H1 (cell line): Measurements from ENCODE around the gene CTSL. TPM values are rescaled to one million over a fixed set of nuclear protein-coding genes. Genes with fewer than 3 reads are reported as not detected.

Experiments
- CTCF ChIA-PET: fragments of 300-600 bp; sonication (Branson Sonifier 250); formaldehyde crosslinking; loops from one replicate; lab custom pipeline; 2021; ENCODE audit not compliant: partially characterized antibody; lab: Charles Lee
- POLR2A ChIA-PET: fragments of 300-600 bp; sonication (Branson Sonifier 250); formaldehyde crosslinking; loops from one replicate; lab custom pipeline; 2021; ENCODE audit warnings: inconsistent platforms; ENCODE audit not compliant: partially characterized antibody; lab: Charles Lee
- DNase-seq, 2 experiments: peaks; one replicate each; pipeline versions ENCODE4 v3.0.0 to v3.0.0-alpha.2; 2010 to 2022; ENCODE audit warnings: low spot score in 2 of 2, low read depth in 1 of 2, mixed read lengths in 1 of 2
- FAIRE-seq: peaks from 2 replicates; lab custom pipeline; 2011; peaks lifted over from hg19 to GRCh38; lab: Jason Lieb, UNC
- H2AFZ ChIP-seq: 2 replicates; pipeline ENCODE4 v1.8.1; 2012; ENCODE audit warnings: low read length, inconsistent platforms
- H2AK5ac ChIP-seq: 2 replicates; pipeline ENCODE4 v1.6.1; 2013; ENCODE audit warnings: low read depth, low read length
- H2BK120ac ChIP-seq: replicated peaks from 2 replicates; pipeline ENCODE3; 2013; ENCODE audit warnings: low read depth, low read length, inconsistent platforms
- H2BK12ac ChIP-seq: 2 replicates; pipeline ENCODE4 v1.6.1; 2013; ENCODE audit warnings: low read depth, low read length
- H2BK15ac ChIP-seq: 2 replicates; pipeline ENCODE4 v1.6.1; 2013; ENCODE audit warnings: low read length
- H2BK20ac ChIP-seq: 2 replicates; pipeline ENCODE4 v1.6.1; 2013; ENCODE audit warnings: low read length
- H2BK5ac ChIP-seq: 2 replicates; pipeline ENCODE4 v1.6.1; 2013; ENCODE audit warnings: low read depth, low read length
- H3K14ac ChIP-seq: 2 replicates; pipeline ENCODE4 v1.6.1; 2013; ENCODE audit warnings: inconsistent platforms; ENCODE audit not compliant: insufficient read length
- H3K18ac ChIP-seq: 2 replicates; pipeline ENCODE4 v1.6.1; 2013; ENCODE audit warnings: low read length; ENCODE audit errors: extremely low read depth
- H3K23ac ChIP-seq: 2 replicates; pipeline ENCODE4 v1.6.1; 2013; ENCODE audit warnings: inconsistent platforms; ENCODE audit not compliant: insufficient read length
- H3K23me2 ChIP-seq: 2 replicates; pipeline ENCODE4 v1.6.1; 2013; ENCODE audit warnings: low read depth, low read length
- H3K27ac ChIP-seq: 2 replicates; pipeline ENCODE4 v1.6.1; 2011; ENCODE audit warnings: low read depth, low read length, inconsistent platforms
- H3K27me3 ChIP-seq, 4 experiments: replicated peaks in 1 of 4; 1 replicate in 1 of 4; 2 replicates in 3 of 4; pipeline versions ENCODE4 v1.6.1 to v1.8.1; 2011 to 2013; ENCODE audit warnings: low read length in 3 of 4, mild to moderate bottlenecking in 3 of 4, inconsistent platforms in 2 of 4, mixed read lengths in 2 of 4, moderate library complexity in 1 of 4; ENCODE audit not compliant: control insufficient read depth in 3 of 4, insufficient read depth in 3 of 4; ENCODE audit errors: extremely low read depth in 1 of 4
- H3K36me3 ChIP-seq, 4 experiments: 2 replicates each; pipeline versions ENCODE4 v1.6.1 to v1.8.1; 2011 to 2013; ENCODE audit warnings: mild to moderate bottlenecking in 4 of 4, low read length in 3 of 4, moderate library complexity in 2 of 4, control low read depth in 1 of 4, inconsistent platforms in 1 of 4; ENCODE audit not compliant: insufficient read depth in 4 of 4, control insufficient read depth in 2 of 4
- H3K4ac ChIP-seq: replicated peaks from 2 replicates; pipeline ENCODE3; 2013; ENCODE audit warnings: low read length, low read depth, mixed read lengths, inconsistent platforms; ENCODE audit not compliant: insufficient read length
- H3K4me1 ChIP-seq, 4 experiments: replicated peaks in 1 of 4; 1 replicate in 1 of 4; 2 replicates in 3 of 4; pipeline versions ENCODE4 v1.6.1 to v1.8.1; 2011 to 2013; ENCODE audit warnings: low read length in 3 of 4, inconsistent platforms in 2 of 4, mixed read lengths in 1 of 4; ENCODE audit not compliant: insufficient read depth in 4 of 4, control insufficient read depth in 3 of 4
- H3K4me2 ChIP-seq, 2 experiments: 2 replicates each; pipeline versions ENCODE4 v1.6.1 to v1.8.1; 2011 to 2013; ENCODE audit warnings: low read depth in 2 of 2, low read length in 2 of 2, control low read depth in 1 of 2, inconsistent platforms in 1 of 2, mild to moderate bottlenecking in 1 of 2; ENCODE audit not compliant: insufficient read depth in 1 of 2
- H3K4me3 ChIP-seq, 4 experiments: fragments of 200-600, 300-600 bp in 1 of 4; sonication (generic), shearing (Covaris generic), sonication (Bioruptor Twin) in 1 of 4; 2 replicates each; pipeline versions ENCODE4 v1.5.1 to v1.8.1; 2011 to 2016; ENCODE audit warnings: low read length in 4 of 4, low read depth in 3 of 4, control low read depth in 2 of 4, inconsistent platforms in 2 of 4, mild to moderate bottlenecking in 2 of 4, mixed read lengths in 1 of 4, moderate library complexity in 1 of 4; ENCODE audit not compliant: insufficient read depth in 2 of 4; ENCODE audit errors: extremely low read depth in 1 of 4
- H3K56ac ChIP-seq: replicated peaks from 2 replicates; pipeline ENCODE3; 2013; ENCODE audit warnings: low read depth, mild to moderate bottlenecking, mixed read lengths, low read length, inconsistent platforms; ENCODE audit not compliant: insufficient read length
- H3K79me1 ChIP-seq: 2 replicates; pipeline ENCODE4 v1.6.1; 2013; ENCODE audit warnings: low read depth, low read length, control low read depth
- H3K79me2 ChIP-seq, 2 experiments: 2 replicates each; pipeline versions ENCODE4 v1.6.1 to v1.8.1; 2012 to 2013; ENCODE audit warnings: low read length in 2 of 2, mild to moderate bottlenecking in 2 of 2, inconsistent platforms in 1 of 2; ENCODE audit not compliant: insufficient read depth in 2 of 2, control insufficient read depth in 1 of 2
- H3K9ac ChIP-seq, 4 experiments: replicated peaks in 1 of 4; 1 replicate in 1 of 4; 2 replicates in 3 of 4; pipeline versions ENCODE4 v1.6.1 to v1.8.1; 2011 to 2013; ENCODE audit warnings: low read depth in 3 of 4, low read length in 3 of 4, control low read depth in 2 of 4, mild to moderate bottlenecking in 2 of 4, moderate library complexity in 2 of 4, inconsistent platforms in 1 of 4; ENCODE audit errors: extremely low read depth in 1 of 4
- H3K9me3 ChIP-seq, 2 experiments: 2 replicates each; pipeline versions ENCODE4 v1.6.1 to v1.8.1; 2012 to 2013; ENCODE audit warnings: mild to moderate bottlenecking in 2 of 2, moderate library complexity in 2 of 2, control low read depth in 1 of 2, inconsistent platforms in 1 of 2, low read depth in 1 of 2, low read length in 1 of 2, mixed read lengths in 1 of 2; ENCODE audit not compliant: insufficient read depth in 2 of 2
- H4K20me1 ChIP-seq, 2 experiments: replicated peaks in 1 of 2; 2 replicates each; pipeline versions ENCODE3 to v1.8.1; 2011 to 2013; ENCODE audit warnings: inconsistent platforms in 2 of 2, low read length in 2 of 2, mild to moderate bottlenecking in 1 of 2; ENCODE audit not compliant: insufficient read depth in 2 of 2, control insufficient read depth in 1 of 2
- H4K5ac ChIP-seq: 2 replicates; pipeline ENCODE4 v1.6.1; 2013; ENCODE audit warnings: low read length, low read depth, mixed read lengths, inconsistent platforms; ENCODE audit not compliant: insufficient read length
- H4K8ac ChIP-seq: 2 replicates; pipeline ENCODE4 v1.8.0; 2013; ENCODE audit warnings: mild to moderate bottlenecking, moderate library complexity, low read length, inconsistent platforms; ENCODE audit not compliant: insufficient read depth; ENCODE audit errors: extremely low read depth
- H4K91ac ChIP-seq: replicated peaks from 2 replicates; pipeline ENCODE3; 2013; ENCODE audit warnings: low read length, mixed read lengths, inconsistent platforms; ENCODE audit not compliant: insufficient read length
- BRCA1 ChIP-seq: IDR thresholded peaks from 2 replicates; pipeline ENCODE4 v1.6.1; 2012; ENCODE audit warnings: low read depth, low read length, improper control_type of control experiment
- CBX5 ChIP-seq: fragments of 300-800, 300-1000 bp; sonication (generic); IDR thresholded peaks from 2 replicates; pipeline ENCODE4 v1.7.1; 2016; ENCODE audit warnings: antibody characterized with exemption, low read length, low read depth
- CTBP2 ChIP-seq: IDR thresholded peaks from 2 replicates; pipeline ENCODE4 v1.7.0; 2011; ENCODE audit warnings: borderline replicate concordance, mild to moderate bottlenecking, moderate library complexity, mixed read lengths, low read length; ENCODE audit not compliant: insufficient read depth, insufficient read length
- GABPA ChIP-seq: IDR thresholded peaks from 2 replicates; pipeline ENCODE4 v1.6.1; 2011; ENCODE audit warnings: mild to moderate bottlenecking, low read length, moderate library complexity, borderline replicate concordance; ENCODE audit not compliant: insufficient read depth
- MAFK ChIP-seq: IDR thresholded peaks from 2 replicates; pipeline ENCODE4 v1.6.1; 2012; ENCODE audit warnings: low read depth, mild to moderate bottlenecking, improper control_type of control experiment, low read length
- NANOG ChIP-seq: IDR thresholded peaks from 2 replicates; pipeline ENCODE4 v1.6.1; 2011; ENCODE audit warnings: low read length, low read depth, mild to moderate bottlenecking, inconsistent platforms; ENCODE audit not compliant: insufficient read depth, poor library complexity, severe bottlenecking
- POLR2AphosphoS5 ChIP-seq: IDR thresholded peaks from 2 replicates; pipeline ENCODE4 v1.6.1; 2011; ENCODE audit warnings: low read depth, low read length
- POU5F1 ChIP-seq: IDR thresholded peaks from 2 replicates; pipeline ENCODE4 v1.6.1; 2011; ENCODE audit warnings: low read depth, mild to moderate bottlenecking, low read length, moderate library complexity
- SIN3A ChIP-seq, 2 experiments: IDR thresholded peaks in 1 of 2; conservative IDR thresholded peaks in 1 of 2; 2 replicates each; pipeline ENCODE4 v1.6.1; 2011 to 2012; ENCODE audit warnings: low read length in 2 of 2, improper control_type of control experiment in 1 of 2, low read depth in 1 of 2, mild to moderate bottlenecking in 1 of 2
- TBP ChIP-seq: IDR thresholded peaks from 2 replicates; pipeline ENCODE4 v1.6.1; 2011; ENCODE audit warnings: low read depth, low read length, improper control_type of control experiment
- ZNF274 ChIP-seq: IDR thresholded peaks from 2 replicates; pipeline ENCODE4 v1.7.0; 2012; ENCODE audit warnings: low read length, borderline replicate concordance; ENCODE audit errors: extremely low read depth
- WGBS, 2 experiments: shearing (Covaris generic) in 1 of 2; methylation state at CpG; one replicate each; pipeline versions ENCODE4 v1.1.6 to v1.1.7; 2013 to 2015; ENCODE audit warnings: low lambda C conversion rate in 2 of 2, mixed read lengths in 2 of 2, inconsistent platforms in 1 of 2, low coverage in 1 of 2, missing lambda C conversion rate in 1 of 2; ENCODE audit not compliant: insufficient replicate concordance in 2 of 2, insufficient coverage in 1 of 2, insufficient read length in 1 of 2; ENCODE audit errors: extremely low coverage in 1 of 2, missing lambda C conversion rate in 1 of 2; 5-methylcytosine and 5-hydroxymethylcytosine counted together
- polyA plus RNA-seq, 7 experiments: library from polyadenylated mRNA; depleted of rRNA in 3 of 7; stranded (reverse) in 5 of 7; unstranded in 2 of 7; fragments of >200 nt in 5 of 7; fragments of 200-250 nt in 2 of 7; gene quantifications; 1 replicate in 5 of 7; 2 replicates in 1 of 7; 4 replicates in 1 of 7; pipeline versions ENCODE4 v1.2.1 to v1.2.3, GENCODE V29; 2011 to 2013; ENCODE audit warnings: missing spikeins in 2 of 7, mixed read lengths in 2 of 7
- total RNA-seq: library from RNA; stranded (reverse); fragmentation: NEBNext Ultra II Directional; extraction: Animal tissue kit (Norgen Biotek cat#: 25700); gene quantifications from 2 replicates; pipeline ENCODE4 v1.2.1, GENCODE V29; 2021

CTSL gene
- total and polyA plus RNA-seq, 2 of the 8 experiments (the other 6 are each of a cell fraction or from before 2014, with no cell fraction given), result 34.2 to 38.2 TPM

DNA sequence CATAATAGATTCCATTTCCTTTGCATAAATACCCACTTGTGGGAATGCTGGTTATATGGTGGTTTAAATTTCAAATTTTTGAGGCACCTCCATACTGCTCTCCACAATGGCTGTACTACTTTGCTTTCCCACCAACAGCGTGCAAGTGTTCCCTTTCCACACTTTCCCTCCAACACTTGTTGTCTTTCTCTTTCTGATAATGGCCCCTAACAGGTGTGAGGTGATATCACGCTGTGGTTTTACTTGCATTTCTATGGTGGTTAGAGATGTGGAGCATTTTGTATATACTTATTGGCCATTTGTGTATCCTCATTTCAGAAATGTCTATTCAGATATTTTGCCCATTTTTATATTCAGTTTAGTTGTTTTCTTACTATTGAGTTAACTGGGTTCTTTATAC lies 34.6 kb downstream of the CTSL start:
- H3K4me1 ChIP-seq, result peaks cover 4 to 13% (median 6%) of the 10 kb centered on the region in 4 experiments; a peak in 5 of 7 replicates

More for the DNA sequence above, 34.6 kb downstream of the CTSL start:
- no peaks in the 10 kb centered on the region for H3K27me3 ChIP-seq
- H4K91ac ChIP-seq, result no peak overlapping the region
- peaks cover 0 to 10% of the 10 kb centered on the region in 2 experiments; a peak in 1 of 4 replicates for H3K9me3 ChIP-seq
- H3K9ac ChIP-seq, result no peak overlapping the region
- no peak overlapping the region for H2AFZ ChIP-seq
- no peak for TF ChIP-seq MAFK
- no peak for TF ChIP-seq POLR2AphosphoS5
- no peak for TF ChIP-seq NANOG
- no peak for TF ChIP-seq TBP
- no peak for TF ChIP-seq GABPA
- no peak for TF ChIP-seq SIN3A (conservative IDR thresholded peaks at IDR 0.05 in 1 of 2, IDR thresholded peaks at IDR 0.05 in 1 of 2; ENCODE audit: low read depth in 1 of 2, low read length in 2 of 2)
- no peak for TF ChIP-seq BRCA1
- TF ChIP-seq CBX5, result no peak
- TF ChIP-seq POU5F1, result no peak
- TF ChIP-seq CTBP2, result no peak
- TF ChIP-seq ZNF274, result no peak
- no peak overlapping the region for H3K14ac ChIP-seq
- no peak overlapping the region for H2AK5ac ChIP-seq
- WGBS, 2 experiments, result 75% methylated on average over 2 of the region's 2 CpGs; no CpG with 5 or more reads in 1 of the 2 experiments
- H3K18ac ChIP-seq, result no peak overlapping the region
- POLR2A ChIA-PET, result no interaction called here
- no peak overlapping the region for H3K27ac ChIP-seq
- no peak overlapping the region for H3K4me3 ChIP-seq
- H3K4ac ChIP-seq, result no peak overlapping the region
- CTCF ChIA-PET, result no interaction called here
- DNase-seq, result no peak
- FAIRE-seq, result no peak
- no peak overlapping the region for H2BK12ac ChIP-seq
- no peaks in the 10 kb centered on the region for H4K20me1 ChIP-seq
- H2BK120ac ChIP-seq, result no peak overlapping the region
- no peaks in the 10 kb centered on the region for H3K79me1 ChIP-seq
- no peak overlapping the region for H2BK5ac ChIP-seq
- H3K79me2 ChIP-seq, result no peaks in the 10 kb centered on the region
- H3K56ac ChIP-seq, result no peak overlapping the region
- no peak overlapping the region for H3K4me2 ChIP-seq
- no peak overlapping the region for H3K23ac ChIP-seq
- no peak overlapping the region for H2BK15ac ChIP-seq
- no peak overlapping the region for H4K5ac ChIP-seq
- H3K36me3 ChIP-seq, result no peaks in the 10 kb centered on the region
- H4K8ac ChIP-seq, result no peak overlapping the region
- H3K23me2 ChIP-seq, result no peaks in the 10 kb centered on the region
- H2BK20ac ChIP-seq, result no peak overlapping the region
